PC-3 (cell line): ENCODE measurements around the gene HAGH. TPM values are rescaled to one million over a fixed set of nuclear protein-coding genes. Genes with fewer than 3 reads are reported as not detected.

Experiments used
- ATAC-seq: fragments of 200-7000 bp; cut with Tn5 transposase; 2 replicates; pipeline ENCODE4 v1.9.1; 2020; ENCODE audit warnings: mild to moderate bottlenecking, moderate library complexity
- BruUV-seq: library from RNA; stranded (reverse); fragments of 400-500 nt; replicated peaks from 2 replicates; lab custom pipeline; 2021; lab: Mats Ljungman, UMichigan
- CTCF ChIA-PET: fragments of 300-600 bp; sonication (Branson Sonifier 250); formaldehyde crosslinking; loops from one replicate; lab custom pipeline; 2022; ENCODE audit warnings: antibody characterized with exemption; lab: Charles Lee
- POLR2A ChIA-PET: fragments of 300-600 bp; sonication (Branson Sonifier 250); formaldehyde crosslinking; loops from one replicate; lab custom pipeline; 2022; ENCODE audit warnings: antibody characterized with exemption; ENCODE audit not compliant: unreplicated experiment; lab: Charles Lee
- DNase-seq: peaks from one replicate; pipeline ENCODE4 v3.0.0-alpha.2; 2015
- H2AFZ ChIP-seq: fragments of 300-600 bp; sonication (generic); 2 replicates; pipeline ENCODE4 v1.6.0; 2016; ENCODE audit warnings: antibody characterized with exemption, low read length
- H3F3A ChIP-seq: fragments of 300-600 bp; sonication (generic); one replicate; pipeline ENCODE4 v1.6.0; 2017; ENCODE audit warnings: antibody characterized with exemption, low read length, control low read depth, mild to moderate bottlenecking; ENCODE audit not compliant: unreplicated experiment
- H3K27ac ChIP-seq: fragments of 300-600 bp; sonication (generic); 2 replicates; pipeline ENCODE4 v1.5.1; 2016; ENCODE audit warnings: mild to moderate bottlenecking, low read length
- H3K27me3 ChIP-seq: fragments of 300-600 bp; sonication (generic); 2 replicates; pipeline ENCODE4 v1.6.1; 2016; ENCODE audit warnings: low read length, mixed read lengths
- H3K36me3 ChIP-seq: fragments of 300-600 bp; sonication (generic); 2 replicates; pipeline ENCODE4 v1.6.1; 2016; ENCODE audit warnings: low read depth, mixed run types, low read length, mixed read lengths
- H3K4me1 ChIP-seq: fragments of 300-600 bp; sonication (generic); 2 replicates; pipeline ENCODE4 v1.5.1; 2016; ENCODE audit warnings: low read length; ENCODE audit not compliant: insufficient read depth
- H3K4me2 ChIP-seq: fragments of 300-600 bp; sonication (generic); 2 replicates; pipeline ENCODE4 v1.6.0; 2016; ENCODE audit warnings: low read length
- H3K4me3 ChIP-seq: fragments of 300-600 bp; sonication (generic); 2 replicates; pipeline ENCODE4 v1.5.1; 2016; ENCODE audit warnings: mild to moderate bottlenecking, low read length, mixed read lengths
- H3K79me2 ChIP-seq: fragments of 300-600 bp; sonication (generic); 2 replicates; pipeline ENCODE4 v1.6.1; 2017; ENCODE audit warnings: low read length, mixed read lengths
- H3K9ac ChIP-seq: fragments of 300-600 bp; sonication (generic); 2 replicates; pipeline ENCODE4 v1.6.0; 2016; ENCODE audit warnings: mild to moderate bottlenecking, low read length
- H3K9me2 ChIP-seq: fragments of 300-600 bp; sonication (generic); replicated peaks from 2 replicates; pipeline ENCODE4 v1.6.1; 2016; ENCODE audit warnings: mixed run types, low read length, mixed read lengths
- H3K9me3 ChIP-seq: fragments of 300-600 bp; sonication (generic); 2 replicates; pipeline ENCODE4 v1.6.1; 2016; ENCODE audit warnings: low read length, mixed read lengths
- H4K20me1 ChIP-seq: fragments of 300-600 bp; sonication (generic); 2 replicates; pipeline ENCODE4 v1.6.1; 2016; ENCODE audit warnings: low read length, mixed read lengths
- EZH2 ChIP-seq: fragments of 300-600 bp; sonication (generic); IDR thresholded peaks from one replicate; pipeline ENCODE4 v1.6.1; 2017; ENCODE audit warnings: antibody characterized with exemption, mild to moderate bottlenecking, low read length; ENCODE audit not compliant: unreplicated experiment
- EZH2phosphoT487 ChIP-seq: fragments of 300-600 bp; sonication (generic); IDR thresholded peaks from 2 replicates; pipeline ENCODE4 v1.6.1; 2018; ENCODE audit warnings: mild to moderate bottlenecking, antibody characterized with exemption, low read length, borderline replicate concordance
- intact Hi-C: fragments of 100-400 bp; cut with micrococcal nuclease; formaldehyde crosslinking; loops from 2 replicates; pipeline ENCODE4 v1.9.0; 2023
- total RNA-seq: library from RNA; depleted of rRNA; stranded (reverse); fragments of >200 nt; gene quantifications from 2 replicates; pipeline ENCODE4 v1.2.3, GENCODE V29; 2014
- TF ChIP-seq, protein P1 (sequence below): fragments of 300-600 bp; sonication (generic); conservative IDR thresholded peaks from 2 replicates; pipeline ENCODE4 v1.5.1; 2017; ENCODE audit warnings: antibody characterized with exemption, low read depth, mild to moderate bottlenecking, low read length

The HAGH gene
- total RNA-seq, 1 experiment from 2014 or later = 99.5 TPM

DNA sequence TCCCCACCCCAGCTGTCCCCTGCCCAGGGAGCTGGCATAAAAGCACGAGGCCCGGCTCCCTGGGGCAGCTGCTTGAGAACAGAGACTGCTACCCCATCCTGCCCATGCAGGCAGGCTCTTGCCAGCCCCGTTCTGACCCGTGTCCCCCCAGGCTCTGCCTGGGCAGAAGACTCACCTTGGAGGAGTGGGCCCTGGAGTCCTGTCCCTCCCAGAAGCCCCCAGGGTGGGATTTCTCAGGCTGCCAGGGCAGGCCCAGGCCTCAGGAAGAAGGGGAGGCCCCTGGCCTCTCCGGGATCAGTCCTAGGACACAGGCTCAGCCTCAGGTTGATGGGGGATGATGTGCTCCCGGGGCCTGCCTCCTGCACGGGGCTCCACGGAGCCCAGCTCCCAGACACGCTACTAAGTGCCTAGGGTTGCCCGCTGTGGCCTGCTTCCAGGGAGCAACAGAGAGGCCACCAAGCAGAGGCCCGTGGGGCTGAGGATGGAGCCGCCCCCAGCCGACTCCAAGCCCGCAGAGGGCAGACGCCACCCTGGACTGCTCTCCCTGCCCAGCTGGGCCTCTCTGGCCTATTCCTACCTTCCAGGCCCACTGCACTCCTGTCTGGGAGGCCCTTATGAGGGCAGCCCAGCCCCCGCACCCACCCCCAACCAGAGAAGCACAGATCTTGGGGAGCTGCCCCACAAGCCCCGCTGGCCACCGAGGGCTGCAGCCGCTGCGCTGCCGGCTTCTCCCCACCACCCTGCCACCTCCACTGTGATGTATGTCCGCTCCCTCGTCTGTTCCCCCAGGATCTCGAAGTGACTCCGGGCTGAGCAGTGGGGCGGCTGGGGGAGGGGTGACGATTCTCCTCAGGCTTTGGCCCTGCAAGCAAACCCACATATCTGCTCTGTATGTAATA is 57.0 kb downstream of the HAGH start:
- no peak for ATAC-seq

DNA sequence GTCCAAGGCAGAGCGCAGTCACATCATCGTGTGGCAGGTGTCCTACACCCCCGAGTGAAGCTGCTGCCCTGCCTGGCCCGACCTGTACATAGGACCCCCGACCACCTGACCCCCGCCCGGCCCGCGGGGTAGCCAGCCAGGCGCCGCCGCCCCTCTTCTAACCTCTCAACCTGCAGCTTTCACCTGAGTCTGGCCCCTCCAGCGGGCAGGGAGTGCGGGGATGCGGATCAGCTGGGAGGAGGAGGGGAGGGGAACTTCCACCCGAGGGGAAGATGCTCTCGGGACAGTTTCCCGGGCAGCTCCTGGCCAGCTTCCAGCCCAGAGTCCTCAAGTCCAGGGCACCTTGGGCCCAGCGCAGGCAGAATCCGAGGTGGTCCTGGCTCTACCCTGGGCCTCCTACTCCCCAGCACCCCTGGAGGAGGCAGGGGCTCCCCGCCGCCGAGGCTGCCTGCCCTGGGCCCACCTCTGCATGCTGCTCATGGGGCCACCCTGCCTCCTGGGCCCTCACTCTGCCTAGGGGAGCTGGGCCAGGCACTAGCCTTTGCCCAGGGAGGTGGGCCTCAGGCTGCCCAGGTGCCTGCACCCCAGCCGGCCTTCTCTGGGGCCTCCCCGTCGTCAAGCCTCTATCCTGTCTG is 57.7 kb downstream of the HAGH start:
- Histone ChIP-seq H3K27me3 (no peaks in the 10 kb centered on the region), H3K9ac (no peak overlapping the region), H3K4me1 (0 out of 2 replicates have a peak, but pooled peaks cover 5% of the 10 kb centered on the region), H3F3A (no peaks in the 10 kb centered on the region), H3K9me2 (no peaks in the 10 kb centered on the region), H3K4me3 (no peak overlapping the region), H3K9me3 (no peaks in the 10 kb centered on the region), H4K20me1 (no peaks in the 10 kb centered on the region), H2AFZ (no peak overlapping the region), H3K79me2 (peaks cover 18% of the 10 kb centered on the region), H3K4me2 (no peak overlapping the region), H3K36me3 (no peaks in the 10 kb centered on the region), H3K27ac (no peak overlapping the region)
- no peak for TF ChIP-seq EZH2phosphoT487
- no peak for TF ChIP-seq EZH2
- TF ChIP-seq, protein P1, sequence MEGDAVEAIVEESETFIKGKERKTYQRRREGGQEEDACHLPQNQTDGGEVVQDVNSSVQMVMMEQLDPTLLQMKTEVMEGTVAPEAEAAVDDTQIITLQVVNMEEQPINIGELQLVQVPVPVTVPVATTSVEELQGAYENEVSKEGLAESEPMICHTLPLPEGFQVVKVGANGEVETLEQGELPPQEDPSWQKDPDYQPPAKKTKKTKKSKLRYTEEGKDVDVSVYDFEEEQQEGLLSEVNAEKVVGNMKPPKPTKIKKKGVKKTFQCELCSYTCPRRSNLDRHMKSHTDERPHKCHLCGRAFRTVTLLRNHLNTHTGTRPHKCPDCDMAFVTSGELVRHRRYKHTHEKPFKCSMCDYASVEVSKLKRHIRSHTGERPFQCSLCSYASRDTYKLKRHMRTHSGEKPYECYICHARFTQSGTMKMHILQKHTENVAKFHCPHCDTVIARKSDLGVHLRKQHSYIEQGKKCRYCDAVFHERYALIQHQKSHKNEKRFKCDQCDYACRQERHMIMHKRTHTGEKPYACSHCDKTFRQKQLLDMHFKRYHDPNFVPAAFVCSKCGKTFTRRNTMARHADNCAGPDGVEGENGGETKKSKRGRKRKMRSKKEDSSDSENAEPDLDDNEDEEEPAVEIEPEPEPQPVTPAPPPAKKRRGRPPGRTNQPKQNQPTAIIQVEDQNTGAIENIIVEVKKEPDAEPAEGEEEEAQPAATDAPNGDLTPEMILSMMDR = no peak
- ChIA-PET CTCF (no interaction called here), POLR2A (no interaction called here)
- DNase-seq = no peak
- no peak for ATAC-seq
- BruUV-seq = TSS peak; percentile 20
- intact Hi-C loops = no loop called here

More for the DNA sequence above, 57.0 kb downstream of the HAGH start:
- Histone ChIP-seq H3K27me3 (no peaks in the 10 kb centered on the region), H3K27ac (no peak overlapping the region), H3K4me2 (peak overlapping the region; percentile 100), H3K79me2 (peaks cover 25% of the 10 kb centered on the region), H3K4me3 (peak overlapping the region; percentile 86; the same call in 1 of the 2 replicates), H2AFZ (no peak overlapping the region), H3K36me3 (no peaks in the 10 kb centered on the region), H3K9ac (no peak overlapping the region), H3F3A (no peaks in the 10 kb centered on the region), H3K9me2 (no peaks in the 10 kb centered on the region), H3K4me1 (peaks cover 12% of the 10 kb centered on the region; the same call in 1 of the 2 replicates), H3K9me3 (no peaks in the 10 kb centered on the region), H4K20me1 (peaks cover 3% of the 10 kb centered on the region; the same call in 1 of the 2 replicates)
- intact Hi-C loops = loop anchor here (5.0 kb wide), 1 partner anchor 92 kb away; the partner anchor contains the start of gene JPT2
- TF ChIP-seq EZH2phosphoT487 = no peak
- no peak for TF ChIP-seq EZH2
- TF ChIP-seq, protein P1 = no peak
- no TSS peak for BruUV-seq
- POLR2A ChIA-PET = interaction anchor here (0.5 kb wide), 1 partner anchor 637 kb away, joined by 4 read pairs; no protein-coding TSS in a partner anchor
- no peak for DNase-seq
- CTCF ChIA-PET = no interaction called here
